Vagina (tissue), 2 donors: ENCODE measurements around the gene ADSS2.

Source experiments
- POLR2A ChIP-seq, 2 donors: fragments of 450-650 bp; IDR thresholded peaks; one replicate each; pipeline ENCODE4 v1.6.1; 2017; ENCODE audit warnings: antibody characterized with exemption in 2 of 2, mild to moderate bottlenecking in 2 of 2, moderate library complexity in 2 of 2
- POLR2AphosphoS5 ChIP-seq, 2 donors: sonication (generic); formaldehyde crosslinking; IDR thresholded peaks; one replicate each; pipeline ENCODE4 v1.9.0; 2017; ENCODE audit warnings: antibody characterized with exemption in 2 of 2, mild to moderate bottlenecking in 2 of 2, low read depth in 1 of 2; ENCODE audit not compliant: insufficient read depth in 1 of 2
- TF ChIP-seq, protein P1 (sequence below), 3 experiments: fragments of 450-650 bp in 2 of 3; fragments of 200-600 bp in 1 of 3; sonication (generic) in 1 of 3; IDR thresholded peaks; one replicate each; pipeline ENCODE4 v1.5.1; 2017 to 2019; ENCODE audit warnings: antibody characterized with exemption in 3 of 3, mild to moderate bottlenecking in 2 of 3, moderate library complexity in 2 of 3

DNA sequence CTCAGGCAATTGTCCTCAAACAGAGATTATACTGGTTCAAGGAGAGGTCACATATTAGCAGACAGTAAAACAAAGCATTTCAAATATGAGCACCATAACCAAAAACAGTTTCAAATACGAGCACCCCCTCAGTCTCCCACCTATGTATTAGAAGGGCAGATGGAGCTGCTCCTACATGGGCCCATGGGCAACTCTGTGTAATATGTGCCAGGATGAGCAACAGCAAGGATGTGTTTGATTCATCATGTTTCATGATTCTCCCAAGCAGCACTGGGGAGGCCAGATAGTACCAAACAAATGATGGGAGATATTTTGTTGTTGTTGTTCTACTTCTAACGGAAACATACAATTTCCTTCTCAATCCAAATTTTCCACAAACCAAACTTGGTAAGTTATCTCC lies 8.9 kb downstream of the ADSS2 start:
- TF ChIP-seq, protein P1, sequence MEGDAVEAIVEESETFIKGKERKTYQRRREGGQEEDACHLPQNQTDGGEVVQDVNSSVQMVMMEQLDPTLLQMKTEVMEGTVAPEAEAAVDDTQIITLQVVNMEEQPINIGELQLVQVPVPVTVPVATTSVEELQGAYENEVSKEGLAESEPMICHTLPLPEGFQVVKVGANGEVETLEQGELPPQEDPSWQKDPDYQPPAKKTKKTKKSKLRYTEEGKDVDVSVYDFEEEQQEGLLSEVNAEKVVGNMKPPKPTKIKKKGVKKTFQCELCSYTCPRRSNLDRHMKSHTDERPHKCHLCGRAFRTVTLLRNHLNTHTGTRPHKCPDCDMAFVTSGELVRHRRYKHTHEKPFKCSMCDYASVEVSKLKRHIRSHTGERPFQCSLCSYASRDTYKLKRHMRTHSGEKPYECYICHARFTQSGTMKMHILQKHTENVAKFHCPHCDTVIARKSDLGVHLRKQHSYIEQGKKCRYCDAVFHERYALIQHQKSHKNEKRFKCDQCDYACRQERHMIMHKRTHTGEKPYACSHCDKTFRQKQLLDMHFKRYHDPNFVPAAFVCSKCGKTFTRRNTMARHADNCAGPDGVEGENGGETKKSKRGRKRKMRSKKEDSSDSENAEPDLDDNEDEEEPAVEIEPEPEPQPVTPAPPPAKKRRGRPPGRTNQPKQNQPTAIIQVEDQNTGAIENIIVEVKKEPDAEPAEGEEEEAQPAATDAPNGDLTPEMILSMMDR (IDR thresholded peaks at IDR 0.05), result no peak
- TF ChIP-seq POLR2A (IDR thresholded peaks at IDR 0.05), result no peak
- TF ChIP-seq POLR2AphosphoS5 (IDR thresholded peaks at IDR 0.05; ENCODE audit: insufficient read depth in 1 of 2, low read depth in 1 of 2), result no peak
